HL-60 (cell line): ENCODE data around the gene RBM26.

Experiments used
- DNase-seq, 2 experiments: peaks; one replicate each; pipeline ENCODE4 v3.0.0-alpha.2; 2010 to 2020; ENCODE audit warnings: low read depth in 1 of 2, low spot score in 1 of 2
- H3K27ac ChIP-seq: fragments of 250-450 bp; sonication (Bioruptor Pico); replicated peaks from 2 replicates; pipeline ENCODE4 v1.5.1; 2020; ENCODE audit warnings: mild to moderate bottlenecking, moderate library complexity
- H3K27me3 ChIP-seq: fragments of 250-450 bp; sonication (Bioruptor Pico); 2 replicates; pipeline ENCODE4 v1.5.1; 2021; ENCODE audit warnings: mild to moderate bottlenecking, moderate library complexity; ENCODE audit not compliant: insufficient read depth, poor library complexity, severe bottlenecking
- H3K4me3 ChIP-seq: replicated peaks from 2 replicates; pipeline ENCODE4 v1.5.1; 2011; ENCODE audit warnings: mild to moderate bottlenecking, control low read depth, low read length; ENCODE audit not compliant: insufficient read depth
- CTCF ChIP-seq: IDR thresholded peaks from one replicate; pipeline ENCODE4 v1.5.1; 2011; ENCODE audit warnings: low read length, control low read depth, inconsistent platforms; ENCODE audit not compliant: insufficient read depth
- GABPA ChIP-seq: IDR thresholded peaks from 2 replicates; pipeline ENCODE4 v1.6.1; 2012; ENCODE audit warnings: low read depth
- POLR2AphosphoS5 ChIP-seq: IDR thresholded peaks from 2 replicates; pipeline ENCODE4 v1.6.1; 2012; ENCODE audit warnings: low read depth
- REST ChIP-seq: IDR thresholded peaks from 2 replicates; pipeline ENCODE4 v1.6.1; 2012; ENCODE audit warnings: low read depth; ENCODE audit not compliant: insufficient replicate concordance
- SPI1 ChIP-seq: IDR thresholded peaks from 2 replicates; pipeline ENCODE4 v1.6.1; 2012; ENCODE audit warnings: low read depth, mild to moderate bottlenecking, borderline replicate concordance

Gene RBM26

GRCh38 chr13:79379274-79379673, 26.8 kb downstream of the RBM26 start:
- no peak for DNase-seq
- TF ChIP-seq POLR2AphosphoS5 (no peak), SPI1 (no peak), CTCF (no peak), REST (no peak), GABPA (no peak)
- H3K27me3 ChIP-seq, result no peaks in the 10 kb centered on the region

GRCh38 chr13:79376843-79377242, 29.2 kb downstream of the RBM26 start:
- TF ChIP-seq POLR2AphosphoS5 (no peak), REST (no peak), SPI1 (no peak), CTCF (no peak), GABPA (no peak)
- Histone ChIP-seq H3K27me3 (no peaks in the 10 kb centered on the region), H3K27ac (no peak overlapping the region), H3K4me3 (no peak overlapping the region)
- no peak for DNase-seq

More at GRCh38 chr13:79379274-79379673, 26.8 kb downstream of the RBM26 start:
- no peak overlapping the region for H3K4me3 ChIP-seq
- no peak overlapping the region for H3K27ac ChIP-seq

- TF ChIP-seq SPI1 (no peak), REST (no peak), POLR2AphosphoS5 (no peak), CTCF (no peak), GABPA (no peak)
- H3K27ac ChIP-seq, result no peak overlapping the region
- no peak for DNase-seq
- no peaks in the 10 kb centered on the region for H3K27me3 ChIP-seq
- no peak overlapping the region for H3K4me3 ChIP-seq
Observed at GRCh38 chr13:79374578-79374977, 31.5 kb downstream of the RBM26 start.
